ENCODE results near the gene C3orf33. TPM values are rescaled to one million over a fixed set of nuclear protein-coding genes. Genes with fewer than 3 reads are reported as not detected.
A peak's percentile ranks its signal among the peaks of the same experiment; 100 is the strongest.

Gene C3orf33
- total and polyA plus RNA-seq, 2 experiments from 2014 or later = 6.4 to 9.4 TPM

DNA sequence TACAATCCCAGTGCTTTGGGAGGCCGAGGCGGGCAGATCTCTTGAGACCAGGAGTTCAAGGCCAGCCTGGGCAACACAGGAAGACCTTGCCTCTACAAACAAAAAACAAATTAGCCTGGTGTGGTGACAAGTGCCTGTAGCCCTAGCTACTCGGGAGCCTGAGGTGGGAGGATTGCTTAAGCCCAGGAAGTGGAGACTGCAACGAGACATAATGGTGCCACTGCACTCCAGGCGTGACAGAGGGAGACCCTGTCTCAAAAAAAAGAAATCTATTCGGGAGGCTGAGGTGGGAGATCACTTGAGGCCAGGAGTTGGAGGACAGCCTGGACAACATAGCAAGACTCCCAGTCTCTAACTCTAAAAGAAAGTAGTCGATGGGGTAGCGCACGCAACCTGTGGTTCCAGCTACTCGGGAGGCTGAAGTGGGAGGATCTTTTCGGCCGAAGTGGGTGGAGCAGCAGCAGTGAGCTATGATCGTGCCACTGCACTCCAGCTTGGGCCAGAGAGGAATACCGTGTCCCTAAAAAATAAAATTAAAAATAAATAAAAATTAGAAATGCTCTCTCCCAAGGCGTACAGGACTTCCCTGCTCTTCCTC lies 775 bp downstream of the C3orf33 start:
- no peaks in the 10 kb centered on the region for H3K9me2 ChIP-seq (replicated peaks; ENCODE audit: insufficient read depth)
- peak overlapping the region; percentile 100 for H2AFZ ChIP-seq
- WGBS (ENCODE audit: low lambda C conversion rate, missing lambda C conversion rate) = 70% methylated on average over 15 of the region's 15 CpGs
- H3K4me3 ChIP-seq = peak overlapping the region; percentile 76
- no peaks in the 10 kb centered on the region for H3K36me3 ChIP-seq (replicated peaks; ENCODE audit: insufficient read depth, low read depth)
- no peak for DNase-seq (ENCODE audit: low spot score)
- peak overlapping the region; percentile 83 for H3K27ac ChIP-seq
- peak overlapping the region; percentile 81 for H3K4me2 ChIP-seq
- H3K27me3 ChIP-seq = no peaks in the 10 kb centered on the region
- H3K9me3 ChIP-seq (ENCODE audit: low read depth) = no peaks in the 10 kb centered on the region
- H4K20me1 ChIP-seq (ENCODE audit: insufficient read depth, poor library complexity, severe bottlenecking) = no peaks in the 10 kb centered on the region
- no peak for TF ChIP-seq EZH2 (IDR thresholded peaks at IDR 0.05; ENCODE audit: borderline replicate concordance)
- TF ChIP-seq CTCF (IDR thresholded peaks at IDR 0.05; ENCODE audit: poor library complexity) = no peak
- TF ChIP-seq EZH2phosphoT487 (IDR thresholded peaks at IDR 0.05; ENCODE audit: low read depth, severe bottlenecking, unreplicated experiment) = no peak
- peaks cover 6% of the 10 kb centered on the region for H3K4me1 ChIP-seq (ENCODE audit: insufficient read depth)
- no peaks in the 10 kb centered on the region for H3K79me2 ChIP-seq

DNA sequence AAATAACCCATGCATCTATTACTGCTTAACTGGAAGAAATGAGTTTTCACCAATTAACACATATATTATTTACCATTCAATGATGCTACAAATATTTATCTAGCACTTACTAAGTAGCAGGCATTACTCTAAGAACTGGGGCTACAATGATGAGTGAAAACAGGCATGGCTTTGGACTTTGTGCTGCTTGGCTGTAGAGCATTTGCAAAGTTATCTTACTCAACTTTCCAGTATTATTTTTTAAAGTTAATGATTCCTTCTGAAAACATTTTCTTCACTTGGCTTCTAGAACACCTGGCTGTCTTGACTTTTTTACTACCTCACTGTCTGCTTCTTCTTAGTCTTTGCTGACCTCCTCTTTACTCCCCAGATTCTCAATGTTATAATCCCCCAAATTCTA lies 1.8 kb downstream of the C3orf33 start:
- Histone ChIP-seq H3K4me2 (peak overlapping the region; percentile 81), H3K4me1 (ENCODE audit: insufficient read depth) (peaks cover 6% of the 10 kb centered on the region), H3K9me3 (ENCODE audit: low read depth) (no peaks in the 10 kb centered on the region), H3K27me3 (no peaks in the 10 kb centered on the region), H4K20me1 (ENCODE audit: insufficient read depth, poor library complexity, severe bottlenecking) (no peaks in the 10 kb centered on the region), H3K4me3 (no peak overlapping the region), H3K79me2 (no peaks in the 10 kb centered on the region), H3K27ac (peak overlapping the region; percentile 48), H2AFZ (no peak overlapping the region), H3K9me2 (replicated peaks; ENCODE audit: insufficient read depth) (no peaks in the 10 kb centered on the region), H3K36me3 (replicated peaks; ENCODE audit: insufficient read depth, low read depth) (no peaks in the 10 kb centered on the region)
- TF ChIP-seq EZH2phosphoT487 (IDR thresholded peaks at IDR 0.05; ENCODE audit: low read depth, severe bottlenecking, unreplicated experiment) (no peak), CTCF (IDR thresholded peaks at IDR 0.05; ENCODE audit: poor library complexity) (no peak), EZH2 (IDR thresholded peaks at IDR 0.05; ENCODE audit: borderline replicate concordance) (no peak)
- no peak for DNase-seq (ENCODE audit: low spot score)

GRCh38 chr3:155792532-155792931 lies 13.5 kb downstream of the C3orf33 start:
- Histone ChIP-seq H3K79me2 (peaks cover 6% of the 10 kb centered on the region), H3K9me2 (replicated peaks; ENCODE audit: insufficient read depth) (no peaks in the 10 kb centered on the region), H3K4me1 (ENCODE audit: insufficient read depth) (no peaks in the 10 kb centered on the region), H3K27ac (peak overlapping the region; percentile 13), H3K9me3 (ENCODE audit: low read depth) (no peaks in the 10 kb centered on the region), H4K20me1 (ENCODE audit: insufficient read depth, poor library complexity, severe bottlenecking) (no peaks in the 10 kb centered on the region), H2AFZ (no peak overlapping the region), H3K27me3 (no peaks in the 10 kb centered on the region), H3K36me3 (replicated peaks; ENCODE audit: insufficient read depth, low read depth) (no peaks in the 10 kb centered on the region), H3K4me3 (no peak overlapping the region), H3K4me2 (peak overlapping the region; percentile 36)
- DNase-seq (ENCODE audit: low spot score) = no peak
- WGBS (ENCODE audit: low lambda C conversion rate, missing lambda C conversion rate) = 92% methylated on average over 1 of the region's 1 CpG
- TF ChIP-seq EZH2 (IDR thresholded peaks at IDR 0.05; ENCODE audit: borderline replicate concordance) (no peak), CTCF (IDR thresholded peaks at IDR 0.05; ENCODE audit: poor library complexity) (no peak), EZH2phosphoT487 (IDR thresholded peaks at IDR 0.05; ENCODE audit: low read depth, severe bottlenecking, unreplicated experiment) (no peak)

Data from hepatocyte (in vitro differentiated cells).